Panc1 (cell line): ENCODE data around the gene SH3BP5L. TPM values are rescaled to one million over a fixed set of nuclear protein-coding genes. Genes with fewer than 3 reads are reported as not detected.

Source experiments
- ATAC-seq: fragments of 200-7000 bp; cut with Tn5 transposase; 2 replicates; pipeline ENCODE4 v1.9.1; 2020; ENCODE audit warnings: mild to moderate bottlenecking, moderate library complexity
- BruUV-seq: library from RNA; stranded (reverse); fragments of 400-500 nt; replicated peaks from 2 replicates; lab custom pipeline; 2021; lab: Mats Ljungman, UMichigan
- CTCF ChIA-PET: fragments of 300-600 bp; sonication (Branson Sonifier 250); formaldehyde crosslinking; loops from one replicate; lab custom pipeline; 2022; ENCODE audit warnings: antibody characterized with exemption; lab: Charles Lee
- POLR2A ChIA-PET: fragments of 300-600 bp; sonication (Branson Sonifier 250); formaldehyde crosslinking; loops from one replicate; lab custom pipeline; 2022; ENCODE audit warnings: antibody characterized with exemption; lab: Charles Lee
- DNase-seq: peaks from one replicate; pipeline ENCODE4 v3.0.0-alpha.2; 2010; ENCODE audit warnings: low read depth, low spot score
- H3K27ac ChIP-seq: 2 replicates; pipeline ENCODE4 v1.5.1; 2011; ENCODE audit warnings: mild to moderate bottlenecking, low read length, inconsistent platforms
- H3K27me3 ChIP-seq: fragments of 200-500 bp; sonication (Bioruptor generic); 2 replicates; pipeline ENCODE4 v1.6.0; 2014; ENCODE audit warnings: low read length, inconsistent platforms; ENCODE audit not compliant: control insufficient read depth, insufficient read depth
- H3K36me3 ChIP-seq: fragments of 200-500 bp; sonication (Bioruptor generic); 2 replicates; pipeline ENCODE4 v1.5.1; 2014; ENCODE audit warnings: inconsistent platforms, mild to moderate bottlenecking, low read length, moderate library complexity; ENCODE audit not compliant: control insufficient read depth, insufficient read depth
- H3K4me1 ChIP-seq: 2 replicates; pipeline ENCODE4 v1.5.1; 2011; ENCODE audit warnings: inconsistent platforms, mild to moderate bottlenecking, low read length, moderate library complexity; ENCODE audit not compliant: control insufficient read depth, insufficient read depth
- H3K4me3 ChIP-seq, 2 experiments: 2 replicates each; pipeline ENCODE4 v1.5.1; 2011 to 2012; ENCODE audit warnings: low read depth in 2 of 2, low read length in 2 of 2, mild to moderate bottlenecking in 2 of 2, inconsistent platforms in 1 of 2, moderate library complexity in 1 of 2
- H3K9me3 ChIP-seq: fragments of 200-500 bp; sonication (Bioruptor generic); 2 replicates; pipeline ENCODE4 v1.5.1; 2014; ENCODE audit warnings: low read depth, mild to moderate bottlenecking, inconsistent platforms, low read length, moderate library complexity; ENCODE audit not compliant: control insufficient read depth, insufficient read depth
- POLR2AphosphoS5 ChIP-seq: IDR thresholded peaks from 2 replicates; pipeline ENCODE4 v1.6.1; 2012; ENCODE audit warnings: mild to moderate bottlenecking, low read depth, low read length, moderate library complexity
- REST ChIP-seq, 2 experiments: IDR thresholded peaks; 2 replicates each; pipeline ENCODE4 v1.6.1; 2011 to 2012; ENCODE audit warnings: low read depth in 2 of 2, control low read depth in 1 of 2, low read length in 1 of 2, mild to moderate bottlenecking in 1 of 2, moderate library complexity in 1 of 2; ENCODE audit not compliant: insufficient read depth in 1 of 2
- SIN3A ChIP-seq: IDR thresholded peaks from 2 replicates; pipeline ENCODE4 v1.6.1; 2012; ENCODE audit warnings: low read depth, mild to moderate bottlenecking, low read length, moderate library complexity, borderline replicate concordance; ENCODE audit not compliant: insufficient read depth
- TCF7L2 ChIP-seq: IDR thresholded peaks from 2 replicates; pipeline ENCODE4 v1.6.1; 2011; ENCODE audit warnings: mild to moderate bottlenecking, low read depth, low read length, inconsistent platforms
- in situ Hi-C: cut with HindIII; loops from 2 replicates; pipeline ENCODE4 v1.10.0; 2016; ENCODE audit warnings: low sequenced_read_pairs, low pct_unique_long_range_greater_than_20kb
- intact Hi-C: fragments of 100-400 bp; cut with micrococcal nuclease; formaldehyde crosslinking; loops from one replicate; pipeline ENCODE4 v1.10.0; 2022; ENCODE audit not compliant: unreplicated experiment
- total RNA-seq: library from RNA; stranded (reverse); gene quantifications from one replicate; pipeline ENCODE4 v1.2.1, GENCODE V29; 2021; ENCODE audit not compliant: unreplicated experiment
- TF ChIP-seq, protein P1 (sequence below): fragments of 450-650 bp; IDR thresholded peaks from 2 replicates; pipeline ENCODE4 v1.5.1; 2017; ENCODE audit warnings: mild to moderate bottlenecking

SH3BP5L gene
- total RNA-seq, 1 experiment from 2014 or later: 23.9 TPM

- DNase-seq: no peak
- Histone ChIP-seq H3K27ac (no peak overlapping the region), H3K9me3 (no peaks in the 10 kb centered on the region), H3K4me3 (no peak overlapping the region), H3K27me3 (no peaks in the 10 kb centered on the region), H3K36me3 (0 out of 2 replicates have a peak, but pooled peaks cover 3% of the 10 kb centered on the region), H3K4me1 (no peaks in the 10 kb centered on the region)
- ChIA-PET POLR2A (no interaction called here), CTCF (no interaction called here)
- TF ChIP-seq, protein P1, sequence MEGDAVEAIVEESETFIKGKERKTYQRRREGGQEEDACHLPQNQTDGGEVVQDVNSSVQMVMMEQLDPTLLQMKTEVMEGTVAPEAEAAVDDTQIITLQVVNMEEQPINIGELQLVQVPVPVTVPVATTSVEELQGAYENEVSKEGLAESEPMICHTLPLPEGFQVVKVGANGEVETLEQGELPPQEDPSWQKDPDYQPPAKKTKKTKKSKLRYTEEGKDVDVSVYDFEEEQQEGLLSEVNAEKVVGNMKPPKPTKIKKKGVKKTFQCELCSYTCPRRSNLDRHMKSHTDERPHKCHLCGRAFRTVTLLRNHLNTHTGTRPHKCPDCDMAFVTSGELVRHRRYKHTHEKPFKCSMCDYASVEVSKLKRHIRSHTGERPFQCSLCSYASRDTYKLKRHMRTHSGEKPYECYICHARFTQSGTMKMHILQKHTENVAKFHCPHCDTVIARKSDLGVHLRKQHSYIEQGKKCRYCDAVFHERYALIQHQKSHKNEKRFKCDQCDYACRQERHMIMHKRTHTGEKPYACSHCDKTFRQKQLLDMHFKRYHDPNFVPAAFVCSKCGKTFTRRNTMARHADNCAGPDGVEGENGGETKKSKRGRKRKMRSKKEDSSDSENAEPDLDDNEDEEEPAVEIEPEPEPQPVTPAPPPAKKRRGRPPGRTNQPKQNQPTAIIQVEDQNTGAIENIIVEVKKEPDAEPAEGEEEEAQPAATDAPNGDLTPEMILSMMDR: no peak
- TF ChIP-seq POLR2AphosphoS5 (no peak), REST (IDR thresholded peaks at IDR 0.05; ENCODE audit: insufficient read depth in 1 of 2, low read depth in 2 of 2, low read length in 1 of 2) (no peak), TCF7L2 (no peak), SIN3A (no peak)
- intact Hi-C loops (no loop called here), in situ Hi-C loops (no loop called here)
- no peak for ATAC-seq
- BruUV-seq: no TSS peak
Measured at GRCh38 chr1:248813546-248813945, 12.2 kb downstream of the SH3BP5L start.

DNA sequence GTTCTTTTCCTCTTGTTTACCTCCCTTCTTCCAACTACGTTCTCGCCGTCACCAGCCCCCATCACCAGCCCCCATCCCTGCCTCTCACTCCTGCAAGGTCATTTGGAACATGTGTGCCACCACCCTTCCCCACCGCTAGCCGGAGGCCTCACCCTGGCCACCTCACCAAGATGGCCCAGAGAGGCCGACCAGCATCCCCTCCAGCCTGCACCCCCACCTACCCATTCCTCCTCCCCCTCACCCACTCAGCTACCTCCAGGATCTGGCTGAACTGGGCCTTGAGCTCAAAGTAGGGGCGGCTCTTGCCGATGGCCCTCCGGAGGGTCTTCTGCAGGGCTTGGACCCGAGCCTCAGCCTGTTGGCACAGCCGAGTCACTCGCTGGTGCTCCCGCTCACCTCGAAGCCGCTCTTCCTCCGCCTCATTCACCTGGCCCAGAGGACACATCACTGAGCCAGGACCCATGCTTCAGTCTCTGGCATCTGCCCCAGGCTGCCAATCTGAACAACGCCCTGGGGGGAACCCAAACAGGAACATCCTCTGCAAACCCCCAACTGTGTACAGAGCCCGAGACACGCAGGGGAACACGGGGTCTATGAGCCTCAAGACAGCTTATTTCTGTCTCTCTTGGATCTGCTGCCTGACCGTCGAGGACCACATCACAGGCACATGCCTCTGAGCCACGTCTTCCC, 12.8 kb downstream of the SH3BP5L start:
- no peaks in the 10 kb centered on the region for H3K27me3 ChIP-seq
- H3K4me3 ChIP-seq: no peak overlapping the region
- 0 out of 2 replicates have a peak, but pooled peaks cover 3% of the 10 kb centered on the region for H3K36me3 ChIP-seq
- in situ Hi-C loops (no loop called here), intact Hi-C loops (no loop called here)
- H3K9me3 ChIP-seq: no peaks in the 10 kb centered on the region
- ATAC-seq: no peak
- no peak overlapping the region for H3K27ac ChIP-seq
- DNase-seq: no peak
- TF ChIP-seq, protein P1: no peak
- TF ChIP-seq POLR2AphosphoS5 (no peak), SIN3A (no peak), REST (IDR thresholded peaks at IDR 0.05; ENCODE audit: insufficient read depth in 1 of 2, low read depth in 2 of 2, low read length in 1 of 2) (no peak), TCF7L2 (no peak)
- ChIA-PET POLR2A (no interaction called here), CTCF (no interaction called here)
- BruUV-seq: no TSS peak
- H3K4me1 ChIP-seq: no peaks in the 10 kb centered on the region
